NCI-H1105 treated with DMSO at 0.1 percent for 48 hours (cell line): Measurements from ENCODE around the gene A3GALT2.

Experiments used
- DNase-seq: peaks from one replicate; lab custom pipeline; 2025; lab: John Stamatoyannopoulos, UW

The A3GALT2 gene

DNA sequence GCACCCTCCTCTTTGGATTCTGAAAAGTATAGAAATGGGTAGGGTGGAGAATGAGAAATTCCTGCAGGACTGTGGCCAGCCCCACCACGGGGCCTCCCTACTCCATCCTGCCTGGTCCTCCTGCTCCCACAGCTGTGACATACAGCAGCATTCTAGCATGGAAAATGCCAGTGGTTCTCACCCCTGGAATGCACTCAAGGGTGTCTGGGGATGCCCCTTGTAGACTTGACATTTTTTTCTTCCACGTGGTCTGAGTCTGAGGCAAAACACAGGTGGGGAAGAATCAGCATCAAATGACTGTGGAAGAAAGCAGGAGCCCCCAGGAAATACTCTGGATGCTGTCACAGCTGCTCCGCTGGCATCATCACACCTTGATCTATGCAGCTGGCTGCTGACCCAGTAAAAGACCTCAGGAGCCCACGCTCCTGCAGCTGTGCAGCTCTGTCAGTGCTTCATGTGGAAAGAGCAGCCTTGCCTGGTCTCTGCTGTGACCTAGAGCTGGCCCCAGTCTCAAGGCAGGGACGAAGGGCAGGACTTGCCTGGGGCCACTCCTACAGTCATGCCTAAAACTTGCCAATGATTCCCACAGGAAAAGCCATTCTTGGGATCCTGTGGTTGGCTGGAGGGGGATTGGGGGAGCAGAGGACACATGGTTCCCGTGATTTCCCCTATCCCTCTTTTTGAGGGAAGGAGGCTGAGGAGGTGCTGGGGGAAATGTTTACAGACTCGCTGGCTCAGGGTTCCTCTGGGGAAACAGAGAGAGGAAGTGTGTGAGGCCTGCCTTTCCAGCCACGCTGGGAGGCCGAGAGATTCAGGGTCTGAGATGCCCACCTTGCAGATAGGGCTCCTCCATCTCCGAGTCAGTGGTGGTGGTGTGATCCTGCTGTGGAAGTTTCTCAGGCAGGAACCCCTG, 10.8 kb upstream of the A3GALT2 start:
- DNase-seq = no peak

GRCh38 chr1:33330906-33331305, 10.0 kb upstream of the A3GALT2 start:
- no peak for DNase-seq

DNA sequence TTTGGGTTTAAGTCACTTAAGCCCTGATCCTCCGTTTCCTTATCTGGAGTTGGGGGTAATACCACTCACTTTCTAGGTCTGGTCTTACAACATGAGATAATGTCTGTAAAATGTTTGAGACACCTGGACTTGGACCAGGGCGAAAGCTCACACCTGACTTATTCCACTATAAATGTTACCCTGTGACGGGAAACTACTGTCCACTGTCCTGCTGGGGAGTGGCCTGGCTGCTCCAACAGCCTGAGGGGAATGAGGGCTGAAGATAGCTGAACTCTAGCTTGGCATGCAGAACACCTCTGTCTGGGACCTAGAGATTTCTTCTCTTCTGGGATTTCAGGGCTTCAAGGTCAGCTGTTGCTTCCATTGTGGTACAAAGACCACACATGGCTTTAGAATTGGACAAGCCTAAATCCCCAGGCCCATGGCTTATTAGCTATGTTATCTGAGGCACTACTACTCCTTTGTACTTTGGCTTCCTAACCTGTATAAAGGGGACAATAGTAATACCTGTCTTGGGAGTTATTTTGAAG, 9.5 kb upstream of the A3GALT2 start:
- no peak for DNase-seq

- no peak for DNase-seq
Observed at GRCh38 chr1:33329600-33330305, 8.9 kb upstream of the A3GALT2 start.

GRCh38 chr1:33328817-33329216, 7.9 kb upstream of the A3GALT2 start:
- no peak for DNase-seq

DNA sequence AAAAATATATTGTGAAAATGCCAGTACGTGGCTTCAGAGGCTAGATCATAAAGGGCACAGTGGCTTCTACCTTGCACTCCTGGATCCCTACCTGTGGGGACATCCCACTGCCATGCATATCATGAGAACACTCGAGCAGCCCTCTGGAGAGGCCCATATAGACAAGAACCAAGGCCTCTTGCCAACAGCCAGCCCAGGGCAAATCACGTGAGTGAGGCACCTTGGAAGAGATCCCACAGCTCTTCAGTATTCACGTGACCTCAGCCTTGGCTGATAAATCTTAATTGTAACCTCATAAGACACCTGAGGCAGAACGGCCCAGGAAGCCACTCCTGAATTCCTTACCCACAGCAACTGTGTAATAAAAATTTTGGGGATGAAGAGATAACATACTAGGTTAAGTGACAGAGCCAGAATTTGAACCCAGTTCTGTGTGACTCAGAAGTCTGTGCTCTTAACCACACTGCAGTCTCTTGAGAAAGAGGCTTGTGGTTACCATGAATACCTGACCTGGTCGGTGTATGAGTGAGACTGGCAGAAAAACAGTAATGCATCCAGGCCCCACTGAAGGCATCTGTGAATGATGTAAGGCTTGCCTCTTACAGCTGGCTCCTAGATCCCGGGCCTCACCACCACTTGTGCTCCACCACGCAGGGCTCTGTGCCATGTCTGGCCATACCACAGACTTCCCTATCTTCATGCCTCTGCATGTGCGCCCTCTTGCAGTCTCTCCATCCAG, 6.9 kb upstream of the A3GALT2 start:
- peak; percentile 55 for DNase-seq

DNA sequence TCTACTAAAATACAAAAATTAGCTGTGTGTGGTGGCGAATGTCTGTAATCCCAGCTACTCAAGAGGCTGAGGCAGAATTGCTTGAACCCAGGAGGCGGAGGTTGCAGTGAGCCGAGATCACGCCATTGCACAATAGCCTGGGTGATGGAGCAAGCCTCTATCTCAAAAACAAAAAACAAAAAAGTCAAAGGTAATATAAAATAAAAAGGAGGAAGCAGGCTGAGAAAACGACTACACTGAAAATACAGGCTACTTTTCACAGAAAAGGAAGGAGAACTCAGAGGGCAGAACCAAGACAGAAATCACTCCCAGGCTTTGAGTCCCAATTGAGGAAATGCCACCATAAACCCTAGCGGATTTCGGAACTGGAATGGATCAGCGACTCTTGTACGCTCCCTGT, 5.9 kb upstream of the A3GALT2 start:
- no peak for DNase-seq

DNA sequence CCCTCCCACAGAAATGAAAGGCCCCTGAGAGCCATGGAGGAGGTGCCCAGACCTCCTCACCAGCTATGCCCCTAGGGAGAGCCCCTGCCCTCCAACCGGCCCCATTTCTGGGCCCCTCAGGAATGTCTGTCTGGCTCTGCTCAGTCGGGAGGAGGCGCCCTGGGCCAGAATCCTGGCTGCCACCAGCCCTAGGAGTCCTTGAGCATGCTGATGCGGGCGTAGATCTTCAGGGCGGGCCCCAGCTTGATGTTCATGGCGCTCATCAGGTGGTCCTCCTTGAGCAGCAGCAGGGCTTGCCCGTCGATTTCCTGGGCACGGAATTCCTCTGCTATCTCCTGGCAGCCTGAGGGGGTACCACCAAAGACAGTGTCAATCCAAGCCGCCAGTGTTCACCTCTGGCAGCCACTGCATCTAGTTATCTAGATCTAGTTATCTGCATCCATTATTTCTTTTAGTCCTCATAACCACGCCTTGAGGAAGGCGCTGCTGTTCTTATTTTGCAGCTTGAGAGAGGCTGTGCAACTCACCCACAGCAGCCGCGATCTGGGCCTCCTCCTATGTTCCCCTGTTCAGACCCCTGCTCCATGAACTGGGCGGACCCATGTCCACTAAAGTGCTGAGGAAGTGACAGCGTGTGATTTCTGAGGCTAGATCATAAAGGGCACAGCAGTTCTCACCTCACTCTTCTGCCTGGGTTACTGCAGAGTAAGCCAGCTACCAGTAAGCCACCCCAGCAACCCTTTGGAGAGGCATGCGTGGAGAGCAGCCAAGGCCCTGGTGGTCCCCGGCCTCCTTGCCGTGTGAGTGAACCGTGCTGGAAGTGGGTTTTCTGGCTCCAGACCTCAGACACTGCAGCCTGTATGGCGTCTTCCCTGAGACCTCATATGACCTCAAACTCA, 4.0 kb upstream of the A3GALT2 start:
- no peak for DNase-seq

- DNase-seq = no peak
Observed at GRCh38 chr1:33323663-33324477, 3.0 kb upstream of the A3GALT2 start.

- DNase-seq = no peak
Observed at GRCh38 chr1:33322870-33323585, 2.1 kb upstream of the A3GALT2 start.

- DNase-seq = no peak
Observed at GRCh38 chr1:33322109-33322508, 1.2 kb upstream of the A3GALT2 start.

DNA sequence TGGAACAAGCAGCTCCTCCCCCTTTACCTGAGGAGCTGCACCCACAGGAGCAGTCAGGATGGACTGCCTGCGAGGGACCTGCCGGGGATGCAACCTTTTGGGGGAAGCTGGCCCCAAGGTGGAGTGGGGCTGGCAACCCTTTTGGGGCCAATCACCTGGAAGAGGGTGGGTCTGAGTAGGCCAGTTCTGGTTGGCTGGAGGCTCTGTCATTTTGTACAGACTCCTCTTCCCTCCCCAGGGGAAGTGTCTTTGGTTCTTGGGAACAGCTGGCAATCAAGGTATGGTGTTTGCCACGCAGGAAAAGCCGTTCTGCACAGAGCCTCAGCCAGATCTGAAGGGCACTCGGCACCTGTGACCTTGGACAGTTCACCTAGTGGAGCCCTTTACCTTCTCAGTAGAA, 280 bp upstream of the A3GALT2 start:
- DNase-seq = no peak

- DNase-seq = no peak
Observed at GRCh38 chr1:33319949-33320618, 814 bp downstream of the A3GALT2 start.

DNA sequence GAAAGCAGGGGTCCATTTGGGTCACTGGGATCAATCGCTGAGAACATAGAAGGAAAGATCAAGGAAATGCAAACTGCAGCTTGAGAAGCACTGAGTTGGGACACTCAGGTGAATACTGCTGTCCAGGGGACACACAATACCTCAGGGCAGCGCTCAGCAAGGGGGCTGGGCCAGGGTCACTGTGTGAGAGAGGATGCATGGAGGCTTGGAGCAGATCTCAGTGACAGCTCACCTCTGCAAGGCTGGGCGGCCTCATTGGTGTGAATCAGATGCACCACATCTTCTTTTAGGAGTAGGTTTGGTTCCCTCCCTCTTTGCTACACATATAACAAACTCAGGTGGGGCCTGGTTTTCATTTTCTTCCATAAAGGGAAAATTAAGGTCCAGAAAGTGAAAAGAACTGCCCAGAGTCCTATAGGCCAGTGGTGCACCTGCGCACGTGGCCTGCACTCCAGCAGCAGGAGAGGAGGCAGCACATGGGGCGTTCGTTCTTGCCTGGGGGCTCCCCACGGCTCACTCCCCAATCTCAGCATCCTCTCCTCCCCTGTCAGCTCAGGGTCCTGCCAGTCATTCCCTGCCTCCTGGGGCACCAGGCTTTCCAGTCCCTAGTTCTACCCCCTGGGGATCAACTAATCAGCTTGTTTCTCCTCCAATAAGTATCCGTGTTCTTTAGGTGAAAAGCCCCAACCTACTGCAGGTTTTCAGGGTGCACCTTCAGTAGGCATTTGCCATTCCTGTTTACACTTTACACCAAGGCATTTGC, 1.5 kb downstream of the A3GALT2 start:
- no peak for DNase-seq

- no peak for DNase-seq
Observed at GRCh38 chr1:33317946-33318345, 3.0 kb downstream of the A3GALT2 start.

GRCh38 chr1:33317354-33317753, 3.5 kb downstream of the A3GALT2 start:
- no peak for DNase-seq

- DNase-seq = no peak
Observed at GRCh38 chr1:33316601-33317000, 4.3 kb downstream of the A3GALT2 start.

DNA sequence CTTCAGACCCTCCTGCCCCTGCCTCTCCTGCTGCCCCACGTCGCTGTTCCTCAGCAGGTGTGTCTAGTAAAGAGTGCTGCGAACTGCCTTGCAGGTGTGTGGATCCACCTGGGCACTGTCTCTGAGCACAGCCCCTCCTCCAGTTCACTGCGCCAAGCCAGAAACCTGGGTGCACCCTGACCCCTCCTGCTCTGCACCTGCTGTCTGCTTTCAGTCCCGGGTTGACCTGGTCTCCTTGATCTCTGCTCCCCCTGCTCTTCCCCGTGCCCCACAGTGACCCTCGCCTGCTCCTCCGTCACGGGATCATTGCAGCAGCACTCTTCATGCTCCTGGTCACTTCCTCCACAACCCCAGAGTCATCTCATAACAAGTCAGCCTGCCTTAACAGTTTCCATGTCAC, 6.5 kb downstream of the A3GALT2 start:
- DNase-seq = no peak

GRCh38 chr1:33312413-33312749, 8.5 kb downstream of the A3GALT2 start:
- DNase-seq = no peak
